NCI-H82 treated with DMSO at 0.1 percent for 48 hours (cell line): ENCODE results near the gene SLC25A34.

Source experiments
- DNase-seq: peaks from one replicate; lab custom pipeline; 2025; ENCODE audit not compliant: unreplicated experiment; lab: John Stamatoyannopoulos, UW

The SLC25A34 gene

GRCh38 chr1:15750924-15751323, 14.9 kb downstream of the SLC25A34 start:
- DNase-seq, result no peak

- DNase-seq, result no peak
These were observed 15.7 kb downstream of the SLC25A34 start for GRCh38 chr1:15751717-15752116.

GRCh38 chr1:15753776-15754175, 17.7 kb downstream of the SLC25A34 start:
- DNase-seq, result no peak

GRCh38 chr1:15755021-15755645, 19.1 kb downstream of the SLC25A34 start:
- no peak for DNase-seq

- no peak for DNase-seq
These were observed 19.6 kb downstream of the SLC25A34 start for GRCh38 chr1:15755646-15756040.

- no peak for DNase-seq
These were observed 20.3 kb downstream of the SLC25A34 start for GRCh38 chr1:15756143-15757015.

- no peak for DNase-seq
These were observed 21.0 kb downstream of the SLC25A34 start for GRCh38 chr1:15757016-15757543.

GRCh38 chr1:15757575-15758342, 21.7 kb downstream of the SLC25A34 start:
- DNase-seq, result no peak

GRCh38 chr1:15758343-15758931, 22.4 kb downstream of the SLC25A34 start, which contains the start of gene FBLIM1:
FBLIM1 (plus strand) TSS chr1:15758795; CDS start chr1:15764984, 6,189 bp downstream.
- DNase-seq, result no peak

- DNase-seq, result no peak
These were observed 23.0 kb downstream of the SLC25A34 start for GRCh38 chr1:15758953-15759661.

- DNase-seq, result no peak
These were observed 24.6 kb downstream of the SLC25A34 start for GRCh38 chr1:15760520-15761211.

GRCh38 chr1:15761366-15762128, 25.5 kb downstream of the SLC25A34 start:
- DNase-seq, result no peak

GRCh38 chr1:15762546-15762945, 26.5 kb downstream of the SLC25A34 start:
- no peak for DNase-seq

- DNase-seq, result no peak
These were observed 28.3 kb downstream of the SLC25A34 start for GRCh38 chr1:15764269-15764764.

- no peak for DNase-seq
These were observed 28.8 kb downstream of the SLC25A34 start for GRCh38 chr1:15764890-15765289.

- DNase-seq, result no peak
These were observed 29.6 kb downstream of the SLC25A34 start for GRCh38 chr1:15765495-15766194.

GRCh38 chr1:15767941-15768340, 31.9 kb downstream of the SLC25A34 start:
- DNase-seq, result no peak

- no peak for DNase-seq
These were observed 32.3 kb downstream of the SLC25A34 start for GRCh38 chr1:15768388-15768787.
